Astrocyte (in vitro differentiated cells and primary cell): ENCODE data around the gene SPNS2. TPM values are rescaled to one million over a fixed set of nuclear protein-coding genes. Genes with fewer than 3 reads are reported as not detected.
A peak's percentile ranks its signal among the peaks of the same experiment; 100 is the strongest.

ENCODE experiments used
- DNase-seq: peaks from one replicate; pipeline ENCODE4 v3.0.0-alpha.2; 2010; ENCODE audit warnings: low read depth
- FAIRE-seq: peaks from 2 replicates; lab custom pipeline; 2011; peaks lifted over from hg19 to GRCh38; lab: Jason Lieb, UNC
- H2AFZ ChIP-seq: 2 replicates; pipeline ENCODE4 v1.6.0; 2012; ENCODE audit warnings: low read depth, low read length, inconsistent platforms
- H3K27ac ChIP-seq: 2 replicates; pipeline ENCODE4 v1.5.1; 2011; ENCODE audit warnings: low read depth, low read length, inconsistent platforms
- H3K27me3 ChIP-seq: 2 replicates; pipeline ENCODE4 v1.6.0; 2011; ENCODE audit warnings: low read length, inconsistent platforms; ENCODE audit not compliant: insufficient read depth
- H3K36me3 ChIP-seq: 2 replicates; pipeline ENCODE4 v1.5.1; 2011; ENCODE audit warnings: low read length, inconsistent platforms; ENCODE audit not compliant: insufficient read depth
- H3K4me1 ChIP-seq: 2 replicates; pipeline ENCODE4 v1.5.1; 2011; ENCODE audit warnings: low read length, inconsistent platforms; ENCODE audit not compliant: insufficient read depth
- H3K4me2 ChIP-seq: 2 replicates; pipeline ENCODE4 v1.6.0; 2012; ENCODE audit warnings: low read length, inconsistent platforms
- H3K4me3 ChIP-seq: 2 replicates; pipeline ENCODE4 v1.5.1; 2011; ENCODE audit warnings: low read depth, mild to moderate bottlenecking, low read length, inconsistent platforms; ENCODE audit not compliant: insufficient read depth
- H3K79me2 ChIP-seq: 2 replicates; pipeline ENCODE4 v1.6.0; 2012; ENCODE audit warnings: mild to moderate bottlenecking, low read length, inconsistent platforms; ENCODE audit not compliant: insufficient read depth
- H3K9ac ChIP-seq: 2 replicates; pipeline ENCODE4 v1.6.0; 2012; ENCODE audit warnings: mild to moderate bottlenecking, low read length, inconsistent platforms
- H3K9me3 ChIP-seq: 2 replicates; pipeline ENCODE4 v1.5.1; 2012; ENCODE audit warnings: low read depth, mild to moderate bottlenecking, low read length, inconsistent platforms; ENCODE audit not compliant: insufficient read depth
- H4K20me1 ChIP-seq: 2 replicates; pipeline ENCODE4 v1.6.0; 2012; ENCODE audit warnings: low read length, inconsistent platforms; ENCODE audit not compliant: insufficient read depth
- H3K27ac Mint-ChIP-seq: one replicate; pipeline ENCODE4 v1.8.0; 2021; ENCODE audit warnings: mild to moderate bottlenecking, mixed read lengths; ENCODE audit not compliant: unreplicated experiment
- H3K27me3 Mint-ChIP-seq: one replicate; pipeline ENCODE4 v1.8.0; 2021; ENCODE audit warnings: low read depth, mixed read lengths; ENCODE audit not compliant: unreplicated experiment
- H3K36me3 Mint-ChIP-seq: one replicate; pipeline ENCODE4 v1.8.0; 2021; ENCODE audit warnings: low read depth, mixed read lengths; ENCODE audit not compliant: unreplicated experiment
- H3K4me1 Mint-ChIP-seq: one replicate; pipeline ENCODE4 v1.8.0; 2021; ENCODE audit warnings: low read depth, mixed read lengths; ENCODE audit not compliant: unreplicated experiment
- H3K4me3 Mint-ChIP-seq: one replicate; pipeline ENCODE4 v1.8.0; 2021; ENCODE audit warnings: mild to moderate bottlenecking, moderate library complexity, mixed read lengths; ENCODE audit not compliant: unreplicated experiment
- H3K9me3 Mint-ChIP-seq: one replicate; pipeline ENCODE4 v1.8.0; 2021; ENCODE audit warnings: mild to moderate bottlenecking, mixed read lengths; ENCODE audit not compliant: unreplicated experiment
- EZH2 ChIP-seq: IDR thresholded peaks from 2 replicates; pipeline ENCODE4 v1.6.1; 2012; ENCODE audit warnings: mild to moderate bottlenecking, low read length, inconsistent platforms; ENCODE audit not compliant: insufficient read depth
- total RNA-seq: library from RNA; stranded (reverse); gene quantifications from 2 replicates; pipeline ENCODE4 v1.2.1, GENCODE V29; 2021
- TF ChIP-seq, protein P1 (sequence below): IDR thresholded peaks from 2 replicates; pipeline ENCODE4 v1.5.1; 2011; ENCODE audit warnings: low read depth, mild to moderate bottlenecking, inconsistent platforms, low read length, moderate library complexity; ENCODE audit not compliant: insufficient read depth

Gene SPNS2
- total RNA-seq, 1 donor from 2014 or later = 4.3 TPM

DNA sequence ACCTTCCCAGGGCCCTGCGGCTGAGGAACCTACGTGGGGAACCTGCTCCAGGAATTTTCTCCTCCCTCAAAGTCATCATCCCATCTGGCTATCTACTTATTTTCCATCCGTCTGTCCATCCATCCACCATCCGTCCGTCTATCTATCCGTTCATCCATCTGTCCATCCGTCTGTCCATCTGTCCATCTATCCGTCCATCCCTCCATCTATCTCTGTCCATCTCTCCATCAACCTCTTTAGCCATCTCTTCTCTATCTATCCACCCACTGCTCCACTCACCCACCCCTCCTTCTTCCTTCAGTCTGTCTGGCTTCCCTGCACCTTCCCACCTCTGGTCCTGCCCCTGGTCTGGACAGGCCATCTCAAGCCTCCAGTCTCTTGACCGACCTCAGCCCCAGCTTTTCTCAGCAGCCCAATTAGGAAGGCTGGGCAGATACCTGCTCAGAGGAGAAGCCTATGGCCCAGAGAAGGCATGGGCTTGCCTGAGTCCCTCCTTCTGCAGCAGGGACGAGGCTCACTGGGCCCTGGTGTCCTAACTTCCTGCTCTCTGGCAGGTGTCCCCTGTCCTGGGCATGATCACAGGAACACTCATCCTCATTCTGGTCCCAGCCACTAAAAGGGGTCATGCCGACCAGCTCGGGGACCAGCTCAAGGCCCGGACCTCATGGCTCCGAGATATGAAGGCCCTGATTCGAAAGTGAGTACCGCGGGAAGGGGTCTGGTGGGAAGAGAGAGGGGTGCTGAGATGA, 33.5 kb downstream of the SPNS2 start:
- Mint-ChIP-seq H3K9me3 (no peaks in the 10 kb centered on the region), H3K4me1 (peaks cover 2% of the 10 kb centered on the region), H3K27ac (peak overlapping the region; percentile 8), H3K36me3 (no peaks in the 10 kb centered on the region), H3K4me3 (no peak overlapping the region), H3K27me3 (peaks cover 27% of the 10 kb centered on the region)
- Histone ChIP-seq H3K36me3 (no peaks in the 10 kb centered on the region), H3K27ac (no peak overlapping the region), H3K9ac (no peak overlapping the region), H3K4me2 (no peak overlapping the region), H3K79me2 (no peaks in the 10 kb centered on the region), H3K4me1 (peaks cover 3% of the 10 kb centered on the region), H3K27me3 (peaks cover 10% of the 10 kb centered on the region), H4K20me1 (peaks cover 2% of the 10 kb centered on the region), H3K9me3 (no peaks in the 10 kb centered on the region), H3K4me3 (no peak overlapping the region), H2AFZ (no peak overlapping the region)
- DNase-seq (no peak), FAIRE-seq (no peak)
- no peak for TF ChIP-seq EZH2

DNA sequence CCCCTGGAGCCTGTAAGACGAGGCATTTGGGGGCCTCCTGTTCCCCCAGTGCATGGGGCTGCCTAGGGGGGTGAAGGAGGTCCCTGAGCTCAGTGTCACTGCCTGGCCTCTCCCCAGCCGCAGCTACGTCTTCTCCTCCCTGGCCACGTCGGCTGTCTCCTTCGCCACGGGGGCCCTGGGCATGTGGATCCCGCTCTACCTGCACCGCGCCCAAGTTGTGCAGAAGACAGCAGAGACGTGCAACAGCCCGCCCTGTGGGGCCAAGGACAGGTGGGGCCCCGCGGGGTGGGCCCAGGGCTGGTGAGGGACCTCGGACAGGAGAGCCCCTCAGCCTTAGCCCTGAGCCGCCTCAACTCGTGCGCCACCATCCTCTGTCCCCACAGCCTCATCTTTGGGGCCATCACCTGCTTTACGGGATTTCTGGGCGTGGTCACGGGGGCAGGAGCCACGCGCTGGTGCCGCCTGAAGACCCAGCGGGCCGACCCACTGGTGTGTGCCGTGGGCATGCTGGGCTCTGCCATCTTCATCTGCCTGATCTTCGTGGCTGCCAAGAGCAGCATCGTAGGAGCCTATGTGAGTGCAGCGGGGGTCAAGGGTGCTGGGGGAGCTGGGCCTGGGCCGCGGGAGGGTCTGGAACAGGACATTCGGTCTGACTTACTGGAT, 34.3 kb downstream of the SPNS2 start:
- H3K36me3 ChIP-seq = no peaks in the 10 kb centered on the region
- no peak overlapping the region for H3K4me2 ChIP-seq
- H3K27me3 ChIP-seq = peaks cover 2% of the 10 kb centered on the region
- peaks cover 20% of the 10 kb centered on the region for H3K27me3 Mint-ChIP-seq
- no peak overlapping the region for H3K4me3 ChIP-seq
- H4K20me1 ChIP-seq = peaks cover 10% of the 10 kb centered on the region
- FAIRE-seq (no peak), DNase-seq (no peak)
- no peak overlapping the region for H3K9ac ChIP-seq
- no peaks in the 10 kb centered on the region for H3K9me3 Mint-ChIP-seq
- no peaks in the 10 kb centered on the region for H3K79me2 ChIP-seq
- no peak for TF ChIP-seq EZH2
- no peak overlapping the region for H3K27ac ChIP-seq
- H3K4me1 ChIP-seq = peaks cover 3% of the 10 kb centered on the region
- no peak overlapping the region for H3K27ac Mint-ChIP-seq
- no peaks in the 10 kb centered on the region for H3K36me3 Mint-ChIP-seq
- H3K9me3 ChIP-seq = no peaks in the 10 kb centered on the region
- peaks cover 2% of the 10 kb centered on the region for H3K4me1 Mint-ChIP-seq
- H2AFZ ChIP-seq = no peak overlapping the region
- H3K4me3 Mint-ChIP-seq = no peak overlapping the region

DNA sequence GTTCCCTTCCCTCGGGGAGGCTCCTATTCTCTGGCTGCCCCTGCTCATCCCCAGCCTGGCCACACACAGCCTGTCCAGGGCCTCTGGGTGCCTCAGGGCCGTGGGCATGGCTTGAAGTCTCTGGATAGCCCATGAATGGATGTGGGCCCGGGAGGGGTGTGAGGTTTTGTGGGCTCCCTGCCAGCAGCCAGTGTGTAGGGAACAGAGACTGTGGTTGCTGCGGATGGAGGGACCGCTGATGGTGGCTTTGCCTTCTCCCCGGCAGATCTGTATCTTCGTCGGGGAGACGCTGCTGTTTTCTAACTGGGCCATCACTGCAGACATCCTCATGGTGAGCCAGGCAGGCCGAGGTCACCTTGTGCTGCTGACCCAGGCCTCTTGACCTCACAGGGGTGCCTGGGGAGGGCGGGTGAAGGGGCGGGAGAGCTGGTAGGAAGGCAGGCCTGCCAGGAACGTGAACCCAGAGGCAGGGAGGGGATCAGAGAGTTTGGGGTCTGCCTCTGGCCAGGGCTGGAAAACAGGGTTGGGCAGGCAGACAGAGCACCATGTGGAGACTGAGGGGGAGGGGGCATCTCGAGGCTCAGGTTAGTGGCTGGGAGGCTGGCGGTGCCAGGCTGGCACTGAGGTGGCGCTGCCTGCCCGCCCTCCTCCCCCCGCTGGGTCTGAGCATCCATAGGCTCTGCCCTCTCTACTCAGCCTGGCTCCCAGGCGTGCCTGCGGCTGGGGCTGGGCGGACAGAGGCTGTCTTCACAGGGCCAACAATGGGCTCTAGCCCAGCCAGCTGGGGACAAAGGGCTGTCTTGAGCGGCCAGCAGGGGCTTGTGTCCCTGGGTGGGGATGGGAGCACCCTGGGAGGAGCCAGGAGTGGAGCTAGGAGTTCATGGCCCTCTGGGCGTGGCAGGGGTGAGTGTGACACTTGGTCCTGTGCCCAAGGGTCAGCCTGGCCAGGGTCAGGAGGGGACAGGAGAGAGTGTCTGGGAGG, 35.1 kb downstream of the SPNS2 start:
- H3K27me3 Mint-ChIP-seq = peaks cover 20% of the 10 kb centered on the region
- peaks cover 3% of the 10 kb centered on the region for H3K4me1 ChIP-seq
- no peak overlapping the region for H3K4me3 Mint-ChIP-seq
- H3K9me3 ChIP-seq = no peaks in the 10 kb centered on the region
- no peaks in the 10 kb centered on the region for H3K27me3 ChIP-seq
- H3K4me1 Mint-ChIP-seq = peaks cover 2% of the 10 kb centered on the region
- H3K4me2 ChIP-seq = no peak overlapping the region
- TF ChIP-seq, protein P1, sequence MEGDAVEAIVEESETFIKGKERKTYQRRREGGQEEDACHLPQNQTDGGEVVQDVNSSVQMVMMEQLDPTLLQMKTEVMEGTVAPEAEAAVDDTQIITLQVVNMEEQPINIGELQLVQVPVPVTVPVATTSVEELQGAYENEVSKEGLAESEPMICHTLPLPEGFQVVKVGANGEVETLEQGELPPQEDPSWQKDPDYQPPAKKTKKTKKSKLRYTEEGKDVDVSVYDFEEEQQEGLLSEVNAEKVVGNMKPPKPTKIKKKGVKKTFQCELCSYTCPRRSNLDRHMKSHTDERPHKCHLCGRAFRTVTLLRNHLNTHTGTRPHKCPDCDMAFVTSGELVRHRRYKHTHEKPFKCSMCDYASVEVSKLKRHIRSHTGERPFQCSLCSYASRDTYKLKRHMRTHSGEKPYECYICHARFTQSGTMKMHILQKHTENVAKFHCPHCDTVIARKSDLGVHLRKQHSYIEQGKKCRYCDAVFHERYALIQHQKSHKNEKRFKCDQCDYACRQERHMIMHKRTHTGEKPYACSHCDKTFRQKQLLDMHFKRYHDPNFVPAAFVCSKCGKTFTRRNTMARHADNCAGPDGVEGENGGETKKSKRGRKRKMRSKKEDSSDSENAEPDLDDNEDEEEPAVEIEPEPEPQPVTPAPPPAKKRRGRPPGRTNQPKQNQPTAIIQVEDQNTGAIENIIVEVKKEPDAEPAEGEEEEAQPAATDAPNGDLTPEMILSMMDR = no peak
- TF ChIP-seq EZH2 = no peak
- DNase-seq (no peak), FAIRE-seq (no peak)
- peaks cover 15% of the 10 kb centered on the region for H4K20me1 ChIP-seq
- H3K36me3 Mint-ChIP-seq = no peaks in the 10 kb centered on the region
- no peak overlapping the region for H3K27ac ChIP-seq
- no peak overlapping the region for H3K4me3 ChIP-seq
- H3K9ac ChIP-seq = no peak overlapping the region
- H3K9me3 Mint-ChIP-seq = no peaks in the 10 kb centered on the region
- no peak overlapping the region for H3K27ac Mint-ChIP-seq
- no peaks in the 10 kb centered on the region for H3K79me2 ChIP-seq
- H3K36me3 ChIP-seq = no peaks in the 10 kb centered on the region
- H2AFZ ChIP-seq = no peak overlapping the region
